22Rv1 (cell line): ENCODE results near the gene PLEKHG1.

Source experiments
- CTCF ChIP-seq: fragments of 450-650 bp; IDR thresholded peaks from 2 replicates; pipeline ENCODE4 v1.5.1; 2017; ENCODE audit warnings: mild to moderate bottlenecking
- ZFX ChIP-seq: fragments of 450-650 bp; IDR thresholded peaks from 2 replicates; pipeline ENCODE4 v1.6.1; 2017; ENCODE audit warnings: antibody characterized with exemption, borderline replicate concordance

- TF ChIP-seq CTCF (no peak), ZFX (no peak)
Observed at GRCh38 chr6:150589852-150590251, 9.8 kb upstream of the PLEKHG1 start.
